Activated CD8-positive, alpha-beta T cell treated with anti-CD3 and anti-CD28 coated beads, Interleukin-2, amount 10 ng/mL, durations not matched to agents 7 days and 5 days (primary cell): ENCODE data around the gene GAL. TPM values are rescaled to one million over a fixed set of nuclear protein-coding genes. Genes with fewer than 3 reads are reported as not detected.

Experiments used
- ATAC-seq: fragments of 150-1000 bp; cut with Tn5 transposase; one replicate; pipeline ENCODE4 v1.10.0; 2021; ENCODE audit warnings: moderate library complexity
- CTCF ChIA-PET: fragments of 350-600 bp; sonication (Branson Sonifier 250); formaldehyde crosslinking; loops from one replicate; lab custom pipeline; 2021; ENCODE audit warnings: antibody characterized with exemption; lab: Charles Lee
- POLR2A ChIA-PET: fragments of 350-600 bp; sonication (Branson Sonifier 250); formaldehyde crosslinking; loops from one replicate; lab custom pipeline; 2021; ENCODE audit warnings: antibody characterized with exemption; lab: Charles Lee
- DNase-seq: peaks from one replicate; pipeline ENCODE4 v3.0.0-alpha.2; 2020
- H3K27ac Mint-ChIP-seq: one replicate; pipeline ENCODE4 v1.8.0; 2021; ENCODE audit warnings: mild to moderate bottlenecking, mixed read lengths
- H3K27me3 Mint-ChIP-seq: one replicate; pipeline ENCODE4 v1.8.0; 2021; ENCODE audit warnings: low read depth, mixed read lengths
- H3K36me3 Mint-ChIP-seq: one replicate; pipeline ENCODE4 v1.8.0; 2021; ENCODE audit warnings: low read depth, mixed read lengths
- H3K4me1 Mint-ChIP-seq: one replicate; pipeline ENCODE4 v1.8.0; 2021; ENCODE audit warnings: low read depth, mixed read lengths
- H3K4me3 Mint-ChIP-seq: one replicate; pipeline ENCODE4 v1.8.0; 2021; ENCODE audit warnings: mild to moderate bottlenecking, mixed read lengths
- H3K9me3 Mint-ChIP-seq: one replicate; pipeline ENCODE4 v1.8.0; 2022; ENCODE audit warnings: mixed read lengths; ENCODE audit not compliant: insufficient read depth
- total RNA-seq, 2 experiments: library from RNA; stranded (reverse); gene quantifications; one replicate each; pipeline ENCODE4 v1.2.3, GENCODE V29; 2021

Gene GAL
- total RNA-seq, 2 experiments from 2014 or later, result not detected

- Mint-ChIP-seq H3K4me1 (no peaks in the 10 kb centered on the region), H3K27me3 (peaks cover 9% of the 10 kb centered on the region), H3K9me3 (peaks cover under 1% of the 10 kb centered on the region), H3K36me3 (no peaks in the 10 kb centered on the region), H3K4me3 (no peak overlapping the region), H3K27ac (no peak overlapping the region)
- DNase-seq, result no peak
- POLR2A ChIA-PET, result no interaction called here
- ATAC-seq, result no peak
- CTCF ChIA-PET, result no interaction called here
Observed at GRCh38 chr11:68651985-68652682, 32.2 kb upstream of the GAL start.

GRCh38 chr11:68652683-68653156 is 31.6 kb upstream of the GAL start:
- H3K36me3 Mint-ChIP-seq, result no peaks in the 10 kb centered on the region
- CTCF ChIA-PET, result no interaction called here
- no peaks in the 10 kb centered on the region for H3K9me3 Mint-ChIP-seq
- H3K4me3 Mint-ChIP-seq, result no peak overlapping the region
- no peak overlapping the region for H3K27ac Mint-ChIP-seq
- peaks cover 3% of the 10 kb centered on the region for H3K27me3 Mint-ChIP-seq
- no peak for ATAC-seq
- DNase-seq, result no peak
- H3K4me1 Mint-ChIP-seq, result no peaks in the 10 kb centered on the region
- POLR2A ChIA-PET, result no interaction called here

DNA sequence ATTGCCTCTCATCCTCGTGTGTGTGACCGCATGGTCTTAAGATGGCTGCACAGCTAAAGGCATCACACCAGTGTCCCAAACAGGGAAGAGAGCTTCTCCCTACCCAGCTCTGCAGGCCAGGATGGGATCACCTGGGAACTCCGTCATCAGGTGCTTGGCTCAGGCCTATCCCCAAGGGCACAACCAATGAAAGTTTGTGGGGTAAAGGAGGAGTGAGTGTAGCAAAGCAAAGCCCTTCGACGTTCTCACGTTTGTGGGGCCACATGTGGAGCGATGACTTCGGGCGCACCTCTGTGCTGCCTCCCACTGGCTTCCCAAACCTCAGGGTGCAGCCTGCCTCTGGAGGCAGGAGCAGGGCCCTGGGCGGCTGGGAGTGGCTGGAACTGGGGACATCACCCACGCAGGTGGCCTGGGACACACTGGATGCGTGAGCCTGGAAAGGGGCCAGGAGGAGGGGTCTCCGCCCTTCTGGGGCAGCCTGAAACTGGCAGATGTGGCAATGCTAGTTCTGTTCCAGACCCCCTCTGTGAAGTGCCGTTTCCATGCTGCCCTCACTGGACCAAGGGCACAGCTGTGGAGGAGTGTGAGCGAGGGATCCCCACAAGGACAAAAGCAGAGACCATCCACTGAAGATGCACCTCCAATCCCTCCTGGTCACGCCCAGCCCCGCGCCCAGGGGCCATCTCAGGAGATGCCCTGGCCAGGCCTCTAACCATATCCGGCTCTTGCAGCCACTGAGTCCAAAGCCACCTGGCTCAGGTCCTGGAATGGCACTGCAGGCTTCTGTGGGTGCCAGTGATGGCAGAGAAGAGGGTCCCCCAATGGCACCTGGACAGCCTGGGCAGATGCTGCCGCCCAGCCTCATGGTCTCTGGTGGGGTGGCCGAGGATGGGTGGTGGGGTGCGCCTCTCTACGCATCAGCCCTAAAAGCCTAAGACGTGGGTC is 30.6 kb upstream of the GAL start:
- POLR2A ChIA-PET, result no interaction called here
- no peaks in the 10 kb centered on the region for H3K4me1 Mint-ChIP-seq
- H3K27me3 Mint-ChIP-seq, result peaks cover 3% of the 10 kb centered on the region
- ATAC-seq, result no peak
- no peak overlapping the region for H3K27ac Mint-ChIP-seq
- CTCF ChIA-PET, result no interaction called here
- no peaks in the 10 kb centered on the region for H3K9me3 Mint-ChIP-seq
- DNase-seq, result no peak
- H3K36me3 Mint-ChIP-seq, result no peaks in the 10 kb centered on the region
- H3K4me3 Mint-ChIP-seq, result no peak overlapping the region

- CTCF ChIA-PET, result no interaction called here
- no peak overlapping the region for H3K4me3 Mint-ChIP-seq
- POLR2A ChIA-PET, result no interaction called here
- no peaks in the 10 kb centered on the region for H3K27me3 Mint-ChIP-seq
- no peak overlapping the region for H3K27ac Mint-ChIP-seq
- H3K4me1 Mint-ChIP-seq, result no peaks in the 10 kb centered on the region
- ATAC-seq, result no peak
- no peaks in the 10 kb centered on the region for H3K9me3 Mint-ChIP-seq
- H3K36me3 Mint-ChIP-seq, result no peaks in the 10 kb centered on the region
- no peak for DNase-seq
Observed at GRCh38 chr11:68654978-68655377, 29.4 kb upstream of the GAL start.

- Mint-ChIP-seq H3K36me3 (no peaks in the 10 kb centered on the region), H3K27me3 (no peaks in the 10 kb centered on the region), H3K27ac (no peak overlapping the region), H3K4me3 (no peak overlapping the region), H3K9me3 (no peaks in the 10 kb centered on the region), H3K4me1 (no peaks in the 10 kb centered on the region)
- ATAC-seq, result no peak
- ChIA-PET CTCF (interaction anchor here (0.6 kb wide), 1 partner anchor 72 kb away, joined by 3 read pairs; no protein-coding TSS in a partner anchor), POLR2A (no interaction called here)
- no peak for DNase-seq
Observed at GRCh38 chr11:68655406-68655805, 28.9 kb upstream of the GAL start.

GRCh38 chr11:68655806-68656205 is 28.5 kb upstream of the GAL start:
- Mint-ChIP-seq H3K36me3 (no peaks in the 10 kb centered on the region), H3K27me3 (no peaks in the 10 kb centered on the region), H3K27ac (no peak overlapping the region), H3K4me3 (no peak overlapping the region), H3K4me1 (no peaks in the 10 kb centered on the region), H3K9me3 (no peaks in the 10 kb centered on the region)
- DNase-seq, result no peak
- CTCF ChIA-PET, result interaction anchor here (0.6 kb wide), 1 partner anchor 71 kb away, joined by 3 read pairs; no protein-coding TSS in a partner anchor
- ATAC-seq, result no peak
- POLR2A ChIA-PET, result no interaction called here

GRCh38 chr11:68657021-68657780 is 27.1 kb upstream of the GAL start:
- ATAC-seq, result no peak
- ChIA-PET POLR2A (interaction anchor here (0.8 kb wide), 1 partner anchor 11 kb away, joined by 3 read pairs; no protein-coding TSS in a partner anchor), CTCF (no interaction called here)
- Mint-ChIP-seq H3K27me3 (no peaks in the 10 kb centered on the region), H3K4me3 (no peak overlapping the region), H3K36me3 (no peaks in the 10 kb centered on the region), H3K27ac (no peak overlapping the region), H3K4me1 (no peaks in the 10 kb centered on the region), H3K9me3 (no peaks in the 10 kb centered on the region)
- DNase-seq, result no peak

DNA sequence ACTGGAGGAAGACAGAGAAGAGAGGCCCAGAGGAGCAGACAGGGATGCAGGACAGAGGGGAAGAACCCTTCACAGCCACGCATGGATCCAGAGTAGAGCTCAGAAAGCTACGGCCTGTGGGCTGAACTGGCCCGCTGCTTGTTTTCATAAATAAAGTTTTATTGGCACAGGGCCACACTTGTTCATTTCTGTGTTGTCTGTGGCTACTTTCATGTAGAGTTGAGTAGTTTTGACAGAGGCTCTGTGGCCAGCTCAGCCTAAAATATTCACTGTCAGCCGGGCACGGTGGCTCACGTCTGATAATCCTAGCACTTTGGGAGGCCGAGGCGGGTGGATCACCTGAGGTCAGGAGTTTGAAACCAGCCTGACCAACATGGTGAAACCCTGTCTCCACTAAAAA is 26.2 kb upstream of the GAL start:
- no peak overlapping the region for H3K4me3 Mint-ChIP-seq
- H3K4me1 Mint-ChIP-seq, result no peaks in the 10 kb centered on the region
- H3K9me3 Mint-ChIP-seq, result no peaks in the 10 kb centered on the region
- ChIA-PET POLR2A (no interaction called here), CTCF (no interaction called here)
- DNase-seq, result no peak
- no peaks in the 10 kb centered on the region for H3K36me3 Mint-ChIP-seq
- H3K27me3 Mint-ChIP-seq, result no peaks in the 10 kb centered on the region
- no peak overlapping the region for H3K27ac Mint-ChIP-seq
- no peak for ATAC-seq

DNA sequence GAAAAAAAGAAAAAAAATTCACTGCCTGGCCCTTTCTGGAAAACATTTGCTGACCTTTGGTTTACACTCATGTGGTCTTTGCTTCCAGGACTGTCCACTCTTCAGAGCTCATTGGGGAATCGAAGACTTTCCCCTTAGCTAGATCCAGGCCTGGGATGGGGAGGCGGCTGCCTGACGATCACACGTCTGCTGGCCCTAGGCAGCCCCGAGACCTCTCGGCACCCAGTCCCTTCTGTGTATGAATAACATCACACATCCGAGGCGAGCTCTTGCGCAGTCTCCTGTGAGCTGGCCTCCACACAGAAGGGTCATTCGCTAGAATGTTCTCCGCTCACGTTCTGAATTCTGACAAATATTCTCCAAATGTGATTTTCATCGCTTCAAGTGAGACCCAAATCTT is 25.7 kb upstream of the GAL start:
- POLR2A ChIA-PET, result no interaction called here
- no peak for ATAC-seq
- CTCF ChIA-PET, result no interaction called here
- H3K4me1 Mint-ChIP-seq, result no peaks in the 10 kb centered on the region
- H3K4me3 Mint-ChIP-seq, result no peak overlapping the region
- H3K27me3 Mint-ChIP-seq, result no peaks in the 10 kb centered on the region
- H3K27ac Mint-ChIP-seq, result no peak overlapping the region
- H3K36me3 Mint-ChIP-seq, result no peaks in the 10 kb centered on the region
- no peaks in the 10 kb centered on the region for H3K9me3 Mint-ChIP-seq
- DNase-seq, result no peak

GRCh38 chr11:68659158-68659921 is 25.0 kb upstream of the GAL start:
- Mint-ChIP-seq H3K36me3 (no peaks in the 10 kb centered on the region), H3K4me3 (no peak overlapping the region), H3K4me1 (no peaks in the 10 kb centered on the region), H3K27me3 (no peaks in the 10 kb centered on the region), H3K9me3 (no peaks in the 10 kb centered on the region), H3K27ac (no peak overlapping the region)
- ATAC-seq (no peak), DNase-seq (no peak)
- ChIA-PET CTCF (no interaction called here), POLR2A (no interaction called here)

GRCh38 chr11:68660066-68660810 is 24.1 kb upstream of the GAL start:
- Mint-ChIP-seq H3K4me3 (no peak overlapping the region), H3K9me3 (no peaks in the 10 kb centered on the region), H3K36me3 (no peaks in the 10 kb centered on the region), H3K27me3 (no peaks in the 10 kb centered on the region), H3K27ac (no peak overlapping the region), H3K4me1 (no peaks in the 10 kb centered on the region)
- POLR2A ChIA-PET, result no interaction called here
- DNase-seq, result no peak
- no peak for ATAC-seq
- CTCF ChIA-PET, result no interaction called here
